ENCODE measurements around the gene AATF.

GRCh38 chr17:36922175-36922574 is 26.6 kb upstream of the AATF start:
- TF ChIP-seq CTCF (IDR thresholded peaks at IDR 0.05) = no peak
- no peak for TF ChIP-seq POLR2A (IDR thresholded peaks at IDR 0.05)

Data from transverse colon (tissue), 3 donors.